Measurements from ENCODE around the gene HAND1. TPM values are rescaled to one million over a fixed set of nuclear protein-coding genes. Genes with fewer than 3 reads are reported as not detected.

The HAND1 gene
- total and polyA plus RNA-seq, 9 of the 15 experiments (the other 6 are each of a cell fraction or from before 2014, with no cell fraction given): not detected

DNA sequence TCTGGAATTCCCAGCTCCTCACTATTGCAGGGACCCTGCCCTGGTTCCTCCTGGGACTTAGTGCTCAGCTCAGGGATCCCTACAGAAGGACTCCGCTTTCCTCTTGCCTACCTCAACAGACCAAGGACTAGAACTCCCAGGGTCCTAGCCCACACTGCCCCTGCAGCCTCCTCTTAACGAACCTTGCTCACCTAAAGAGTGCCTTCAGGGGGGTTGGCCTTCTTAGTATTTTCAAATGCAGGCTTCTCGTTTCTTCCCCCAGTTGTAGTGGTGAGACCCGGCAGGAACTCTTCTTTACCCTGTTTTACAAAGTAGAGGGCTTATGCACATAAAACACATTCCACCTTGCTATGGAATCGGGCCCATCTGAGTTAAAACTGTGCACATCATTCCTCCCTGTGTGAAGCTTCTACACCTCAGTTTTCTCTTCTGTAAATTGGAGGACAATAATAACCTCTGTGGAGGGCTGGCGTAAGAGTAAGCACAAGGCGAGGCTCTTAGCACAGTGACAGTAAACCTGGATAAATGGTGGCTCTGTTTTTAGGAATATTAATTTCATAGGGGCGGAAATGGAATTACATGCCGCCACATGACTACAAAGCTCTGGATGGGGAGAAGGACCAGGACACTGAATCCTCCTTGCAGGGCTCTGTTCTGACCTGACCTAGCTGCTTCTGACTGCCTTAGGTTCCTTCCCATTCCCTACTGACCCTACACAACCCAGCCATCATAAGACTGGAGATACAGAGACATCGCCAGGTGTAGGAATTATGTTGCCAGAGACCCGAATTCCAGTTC, 3.8 kb upstream of the HAND1 start (continued):
- TF ChIP-seq, protein P1, sequence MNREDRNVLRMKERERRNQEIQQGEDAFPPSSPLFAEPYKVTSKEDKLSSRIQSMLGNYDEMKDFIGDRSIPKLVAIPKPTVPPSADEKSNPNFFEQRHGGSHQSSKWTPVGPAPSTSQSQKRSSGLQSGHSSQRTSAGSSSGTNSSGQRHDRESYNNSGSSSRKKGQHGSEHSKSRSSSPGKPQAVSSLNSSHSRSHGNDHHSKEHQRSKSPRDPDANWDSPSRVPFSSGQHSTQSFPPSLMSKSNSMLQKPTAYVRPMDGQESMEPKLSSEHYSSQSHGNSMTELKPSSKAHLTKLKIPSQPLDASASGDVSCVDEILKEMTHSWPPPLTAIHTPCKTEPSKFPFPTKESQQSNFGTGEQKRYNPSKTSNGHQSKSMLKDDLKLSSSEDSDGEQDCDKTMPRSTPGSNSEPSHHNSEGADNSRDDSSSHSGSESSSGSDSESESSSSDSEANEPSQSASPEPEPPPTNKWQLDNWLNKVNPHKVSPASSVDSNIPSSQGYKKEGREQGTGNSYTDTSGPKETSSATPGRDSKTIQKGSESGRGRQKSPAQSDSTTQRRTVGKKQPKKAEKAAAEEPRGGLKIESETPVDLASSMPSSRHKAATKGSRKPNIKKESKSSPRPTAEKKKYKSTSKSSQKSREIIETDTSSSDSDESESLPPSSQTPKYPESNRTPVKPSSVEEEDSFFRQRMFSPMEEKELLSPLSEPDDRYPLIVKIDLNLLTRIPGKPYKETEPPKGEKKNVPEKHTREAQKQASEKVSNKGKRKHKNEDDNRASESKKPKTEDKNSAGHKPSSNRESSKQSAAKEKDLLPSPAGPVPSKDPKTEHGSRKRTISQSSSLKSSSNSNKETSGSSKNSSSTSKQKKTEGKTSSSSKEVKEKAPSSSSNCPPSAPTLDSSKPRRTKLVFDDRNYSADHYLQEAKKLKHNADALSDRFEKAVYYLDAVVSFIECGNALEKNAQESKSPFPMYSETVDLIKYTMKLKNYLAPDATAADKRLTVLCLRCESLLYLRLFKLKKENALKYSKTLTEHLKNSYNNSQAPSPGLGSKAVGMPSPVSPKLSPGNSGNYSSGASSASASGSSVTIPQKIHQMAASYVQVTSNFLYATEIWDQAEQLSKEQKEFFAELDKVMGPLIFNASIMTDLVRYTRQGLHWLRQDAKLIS (CRISPR knock-in tag; IDR thresholded peaks at IDR 0.05): no peak
- no peak for TF ChIP-seq TRIM28 (IDR thresholded peaks at IDR 0.05)
- TF ChIP-seq HNRNPH1 (optimal IDR thresholded peaks at IDR 0.05; ENCODE audit: low read depth, low read length): no peak
- no peak for TF ChIP-seq DIDO1 (tag; IDR thresholded peaks at IDR 0.05; ENCODE audit: low read depth)
- TF ChIP-seq THRAP3 (IDR thresholded peaks at IDR 0.05; ENCODE audit: borderline replicate concordance): no peak
- no peak for TF ChIP-seq ZNF717 (CRISPR knock-in tag; IDR thresholded peaks at IDR 0.05)
- TF ChIP-seq, protein P2, sequence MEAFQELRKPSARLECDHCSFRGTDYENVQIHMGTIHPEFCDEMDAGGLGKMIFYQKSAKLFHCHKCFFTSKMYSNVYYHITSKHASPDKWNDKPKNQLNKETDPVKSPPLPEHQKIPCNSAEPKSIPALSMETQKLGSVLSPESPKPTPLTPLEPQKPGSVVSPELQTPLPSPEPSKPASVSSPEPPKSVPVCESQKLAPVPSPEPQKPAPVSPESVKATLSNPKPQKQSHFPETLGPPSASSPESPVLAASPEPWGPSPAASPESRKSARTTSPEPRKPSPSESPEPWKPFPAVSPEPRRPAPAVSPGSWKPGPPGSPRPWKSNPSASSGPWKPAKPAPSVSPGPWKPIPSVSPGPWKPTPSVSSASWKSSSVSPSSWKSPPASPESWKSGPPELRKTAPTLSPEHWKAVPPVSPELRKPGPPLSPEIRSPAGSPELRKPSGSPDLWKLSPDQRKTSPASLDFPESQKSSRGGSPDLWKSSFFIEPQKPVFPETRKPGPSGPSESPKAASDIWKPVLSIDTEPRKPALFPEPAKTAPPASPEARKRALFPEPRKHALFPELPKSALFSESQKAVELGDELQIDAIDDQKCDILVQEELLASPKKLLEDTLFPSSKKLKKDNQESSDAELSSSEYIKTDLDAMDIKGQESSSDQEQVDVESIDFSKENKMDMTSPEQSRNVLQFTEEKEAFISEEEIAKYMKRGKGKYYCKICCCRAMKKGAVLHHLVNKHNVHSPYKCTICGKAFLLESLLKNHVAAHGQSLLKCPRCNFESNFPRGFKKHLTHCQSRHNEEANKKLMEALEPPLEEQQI (IDR thresholded peaks at IDR 0.05): no peak
- TF ChIP-seq TEAD2 (tag; IDR thresholded peaks at IDR 0.05): no peak
